UCSD-AML1 (cell line): Measurements from ENCODE around the gene ID2.
A peak's percentile ranks its signal among the peaks of the same experiment; 100 is the strongest.

ENCODE experiments used
- DNase-seq: peaks from one replicate; lab custom pipeline; 2025; ENCODE audit not compliant: unreplicated experiment; lab: John Stamatoyannopoulos, UW

Gene ID2, protein sequence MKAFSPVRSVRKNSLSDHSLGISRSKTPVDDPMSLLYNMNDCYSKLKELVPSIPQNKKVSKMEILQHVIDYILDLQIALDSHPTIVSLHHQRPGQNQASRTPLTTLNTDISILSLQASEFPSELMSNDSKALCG

DNA sequence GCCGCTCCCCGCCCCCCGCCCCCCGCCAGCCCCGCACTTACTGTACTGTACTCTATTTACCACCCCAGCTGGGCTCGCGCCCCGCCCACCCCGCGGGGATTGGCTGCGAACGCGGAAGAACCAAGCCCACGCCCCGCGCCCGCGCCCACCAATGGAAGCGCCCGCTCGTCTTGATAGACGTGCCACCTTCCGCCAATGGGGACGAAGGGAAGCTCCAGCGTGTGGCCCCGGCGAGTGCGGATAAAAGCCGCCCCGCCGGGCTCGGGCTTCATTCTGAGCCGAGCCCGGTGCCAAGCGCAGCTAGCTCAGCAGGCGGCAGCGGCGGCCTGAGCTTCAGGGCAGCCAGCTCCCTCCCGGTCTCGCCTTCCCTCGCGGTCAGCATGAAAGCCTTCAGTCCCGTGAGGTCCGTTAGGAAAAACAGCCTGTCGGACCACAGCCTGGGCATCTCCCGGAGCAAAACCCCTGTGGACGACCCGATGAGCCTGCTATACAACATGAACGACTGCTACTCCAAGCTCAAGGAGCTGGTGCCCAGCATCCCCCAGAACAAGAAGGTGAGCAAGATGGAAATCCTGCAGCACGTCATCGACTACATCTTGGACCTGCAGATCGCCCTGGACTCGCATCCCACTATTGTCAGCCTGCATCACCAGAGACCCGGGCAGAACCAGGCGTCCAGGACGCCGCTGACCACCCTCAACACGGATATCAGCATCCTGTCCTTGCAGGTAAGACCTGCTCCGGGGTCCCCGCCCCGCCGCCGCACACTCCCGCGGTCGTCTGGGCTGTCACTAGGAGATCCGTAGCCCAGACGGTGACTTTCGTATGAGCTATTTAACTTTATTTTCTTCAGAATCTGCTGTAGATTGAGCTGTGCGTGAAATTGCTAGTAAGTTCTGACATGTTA, at the start of gene ID2:
Gene ID2, plus strand, starts transcription at position 271 of the 907 bp plus-strand sequence. Its CDS starts 110 bp downstream, at position 381.
- peak; percentile 99 for DNase-seq

DNA sequence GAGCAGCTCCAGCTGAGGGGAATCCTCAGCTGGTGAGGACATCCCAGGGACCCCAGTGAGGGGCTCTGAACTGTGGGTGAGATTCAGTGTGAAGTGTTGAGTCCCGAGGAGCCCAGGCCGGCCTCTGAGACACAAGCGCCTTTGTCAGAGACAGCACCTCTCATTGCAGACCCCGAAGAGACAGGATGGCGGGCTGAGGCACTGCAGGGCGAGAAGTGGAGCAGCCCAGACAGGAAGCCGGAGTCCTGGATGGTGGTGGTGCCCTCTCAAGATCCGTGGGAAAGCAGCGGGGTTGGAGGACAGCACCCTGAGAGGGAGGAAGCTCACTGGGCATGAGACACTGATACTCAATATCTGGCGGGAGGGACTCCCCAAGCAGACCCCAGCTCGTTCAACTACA, 49.1 kb upstream of the ID2 start:
- no peak for DNase-seq

DNA sequence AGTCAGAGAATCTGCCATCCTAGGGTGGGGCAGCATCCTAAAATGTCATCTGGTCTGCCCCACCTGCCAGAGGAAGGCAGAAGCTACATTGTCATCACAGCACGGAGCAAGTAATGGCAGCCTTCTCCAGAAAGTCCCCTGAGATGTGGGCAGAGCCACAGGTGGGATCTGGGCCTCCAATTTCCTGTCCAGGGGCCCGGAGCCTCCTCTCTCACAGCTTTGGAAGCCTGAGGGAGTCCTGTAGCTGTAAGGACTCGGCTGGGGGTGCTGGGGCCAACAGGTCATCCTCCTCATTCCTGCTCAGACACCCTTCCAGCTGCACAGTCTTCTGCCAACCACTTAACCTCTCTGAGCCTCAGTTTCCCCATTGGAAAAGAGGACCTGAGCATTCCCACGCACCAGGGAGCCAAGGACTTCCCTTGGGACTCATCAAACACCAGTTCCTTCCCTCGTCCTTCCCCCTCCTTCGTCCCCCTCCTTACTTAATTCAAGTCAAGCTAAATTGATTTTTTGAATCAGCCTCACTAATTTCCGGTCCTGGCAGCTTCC, 48.6 kb upstream of the ID2 start:
- no peak for DNase-seq

DNA sequence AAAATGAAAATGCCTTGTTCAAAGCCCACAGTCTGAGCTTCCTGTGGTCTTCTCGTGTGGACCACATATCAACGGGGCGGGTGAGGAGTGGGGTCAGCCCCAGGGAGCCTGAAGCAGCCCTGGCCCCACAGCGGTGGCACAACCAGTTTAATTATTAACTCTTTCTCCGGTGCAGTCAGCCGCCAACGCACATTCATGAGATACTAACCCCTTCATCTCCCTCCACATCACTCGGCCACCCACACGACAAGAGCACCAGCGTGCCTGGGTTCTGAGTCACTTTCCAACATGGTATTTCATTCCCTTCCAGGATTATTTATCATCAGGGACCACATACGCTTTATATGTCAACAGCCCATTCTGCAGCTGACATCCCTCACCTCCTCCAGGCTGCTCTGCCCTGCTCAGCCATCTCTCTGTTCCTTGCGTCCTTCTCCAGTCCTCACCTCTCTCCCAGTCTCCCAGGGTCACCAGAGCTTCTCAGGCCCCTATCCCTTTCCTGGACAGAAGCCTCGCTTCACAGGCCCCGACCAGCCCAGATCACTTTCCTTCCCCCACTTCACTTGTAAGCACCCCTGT, 48.0 kb upstream of the ID2 start:
- no peak for DNase-seq

GRCh38 chr2:8634466-8635172, 47.2 kb upstream of the ID2 start:
- no peak for DNase-seq

GRCh38 chr2:8636041-8636491, 45.8 kb upstream of the ID2 start:
- DNase-seq = no peak

DNA sequence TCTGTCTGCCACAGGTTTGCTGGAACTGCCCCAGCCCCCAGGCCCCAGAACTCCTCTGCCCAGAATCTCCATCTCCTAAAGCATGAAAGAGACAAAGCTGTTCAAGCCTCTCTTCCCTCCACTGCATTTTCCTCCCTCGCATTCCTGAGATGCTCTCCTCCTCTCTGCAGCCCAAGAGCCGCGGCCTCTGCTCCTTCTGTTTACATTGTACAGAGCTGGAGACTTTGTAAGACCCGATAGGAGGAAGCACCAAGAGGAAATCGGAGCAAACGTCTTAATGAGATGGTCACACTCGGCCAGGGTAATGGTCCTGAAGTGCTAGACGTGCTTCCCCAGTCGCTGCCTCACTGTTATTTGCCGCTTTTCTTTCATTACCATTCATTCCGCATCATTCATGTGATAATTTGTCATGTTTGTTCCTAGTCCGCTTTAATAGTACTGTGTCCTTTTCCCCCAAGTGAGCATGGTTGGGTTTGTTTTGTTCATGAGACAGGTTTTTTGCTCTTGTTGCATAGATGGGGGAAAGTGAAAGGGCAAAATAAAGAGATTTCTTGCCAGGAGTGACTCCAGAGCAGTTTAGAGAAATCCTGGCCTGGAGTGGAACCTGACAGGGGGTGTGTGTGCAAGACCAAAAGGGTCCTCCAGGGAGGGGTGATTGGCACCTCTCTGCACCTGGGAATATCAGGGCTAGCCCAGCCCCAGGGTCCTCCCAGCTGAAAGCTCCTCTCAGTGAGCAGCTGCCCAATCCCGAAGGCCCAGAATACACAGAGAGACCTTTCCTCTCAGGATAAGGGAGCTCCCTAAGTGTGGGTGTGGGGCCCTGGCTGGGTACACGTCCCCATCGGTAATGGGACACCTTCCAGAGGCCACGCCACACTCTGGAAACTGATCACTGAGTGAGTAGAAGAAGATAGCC, 44.9 kb upstream of the ID2 start:
- no peak for DNase-seq

DNA sequence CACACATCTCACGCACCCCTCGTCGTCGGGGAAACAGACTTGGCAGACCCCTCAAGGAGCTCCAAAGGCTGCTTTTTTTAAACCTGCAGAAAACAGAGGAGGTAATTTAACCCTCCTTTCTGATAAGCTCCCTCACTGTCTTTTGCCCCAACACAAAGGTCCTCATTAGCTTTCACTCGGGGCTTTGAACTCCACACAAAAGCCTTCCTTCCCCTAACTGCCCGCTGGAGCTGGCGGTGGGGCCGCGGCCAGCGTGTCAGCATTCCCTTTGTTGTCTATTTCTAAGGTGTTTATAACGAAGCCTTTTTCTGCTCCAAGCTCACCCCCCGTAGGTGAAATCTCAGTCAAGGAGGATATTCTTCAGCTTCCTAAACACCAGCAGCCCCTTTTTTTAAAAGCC, 43.5 kb upstream of the ID2 start:
- DNase-seq = no peak

DNA sequence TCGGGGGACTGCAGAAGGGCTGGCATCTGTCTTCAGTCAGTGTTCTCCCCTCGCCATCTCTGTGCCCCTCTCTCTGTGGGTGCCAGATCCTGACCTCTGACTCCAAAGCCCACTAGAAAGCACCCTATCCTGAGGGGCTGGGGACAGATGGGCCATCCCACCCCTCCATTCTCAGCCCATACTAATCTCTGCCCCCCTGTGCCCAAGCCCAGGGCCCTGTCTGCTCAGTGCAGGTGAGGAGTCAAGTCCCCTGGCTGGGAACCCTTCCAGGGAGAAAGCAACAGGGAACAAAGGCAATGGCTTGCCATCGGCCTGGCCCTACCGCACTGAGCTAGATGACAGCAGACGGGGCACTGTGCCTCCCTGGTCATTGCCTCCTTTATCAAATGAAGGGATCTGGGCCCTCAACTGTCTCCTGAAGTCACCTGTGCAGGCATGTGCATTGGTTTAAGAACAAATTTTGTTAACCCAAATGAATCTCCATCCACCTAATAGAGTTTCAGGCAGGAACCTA, 42.7 kb upstream of the ID2 start:
- DNase-seq = no peak

DNA sequence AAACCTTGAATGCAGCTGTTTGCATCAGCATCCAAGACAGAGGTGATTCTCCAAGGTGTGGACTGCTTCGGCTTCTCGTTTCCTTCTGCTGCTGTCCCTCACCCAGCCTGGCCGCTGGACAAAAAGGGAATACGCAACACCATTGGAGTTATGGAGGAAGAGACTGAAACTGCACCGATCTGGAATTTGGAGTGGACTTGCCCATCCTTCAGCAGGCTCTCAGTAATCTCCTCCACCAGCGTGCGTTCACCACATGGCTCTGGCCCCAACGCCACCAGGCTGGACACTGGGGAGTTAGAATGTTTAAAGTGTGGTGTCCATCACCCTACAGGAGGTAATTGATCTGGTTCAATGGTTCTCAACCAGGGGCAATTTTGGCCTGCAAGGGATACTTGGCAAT, 41.4 kb upstream of the ID2 start:
- no peak for DNase-seq

- no peak for DNase-seq
Observed at GRCh38 chr2:8641301-8641965, 40.4 kb upstream of the ID2 start.

GRCh38 chr2:8642366-8643068, 39.3 kb upstream of the ID2 start:
- no peak for DNase-seq

DNA sequence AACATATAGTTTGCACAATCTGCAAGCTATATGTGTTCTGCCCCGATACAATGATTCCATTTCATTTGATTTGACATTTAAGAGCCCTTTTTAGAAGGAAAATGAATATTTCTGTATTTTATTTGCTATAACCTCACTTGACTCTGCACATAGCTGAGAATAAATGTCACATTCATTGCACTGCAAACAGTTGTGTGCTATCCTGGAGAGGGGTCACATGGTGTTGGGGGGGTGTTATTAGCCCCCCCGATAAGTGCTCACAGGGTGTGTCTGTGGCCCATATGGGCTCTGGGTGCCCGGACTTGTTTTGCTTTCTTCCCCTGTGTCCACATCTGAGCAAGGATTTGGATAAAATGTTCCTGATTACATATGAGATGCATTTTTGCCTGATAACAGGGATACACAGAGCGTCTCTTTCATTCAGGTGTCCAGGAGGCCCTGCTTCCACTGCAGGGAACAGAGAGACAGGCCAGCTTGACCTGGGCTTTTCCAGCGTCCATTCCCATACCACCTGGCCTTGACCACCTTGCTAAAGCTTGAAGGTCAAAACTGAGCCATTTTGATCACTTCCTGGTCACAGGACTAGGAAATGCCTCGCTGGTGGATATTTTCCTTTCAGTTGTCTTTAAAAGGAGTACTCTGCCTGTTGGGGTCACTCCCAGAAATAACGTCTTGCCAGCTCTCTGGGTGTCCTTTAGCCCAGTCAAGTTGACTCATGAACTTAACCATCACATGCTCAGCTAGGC, 38.4 kb upstream of the ID2 start:
- no peak for DNase-seq

DNA sequence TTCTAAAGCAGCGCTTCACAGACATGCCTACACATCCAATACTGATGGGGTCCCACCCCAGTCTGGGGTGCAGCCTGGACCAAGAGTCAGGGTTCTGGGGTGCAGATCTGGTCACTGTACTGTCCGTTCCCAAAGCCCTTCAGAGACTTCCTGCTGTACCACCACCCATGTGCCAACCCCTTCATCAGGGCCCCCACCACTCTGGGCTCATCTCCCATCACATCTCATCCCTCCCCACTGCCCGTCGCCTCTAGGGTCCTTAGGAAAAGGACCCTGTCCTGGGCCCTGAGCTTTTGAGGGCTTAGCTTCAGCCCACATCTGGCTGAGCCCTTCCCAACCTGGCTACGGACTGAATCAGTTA, 37.9 kb upstream of the ID2 start:
- DNase-seq = no peak

DNA sequence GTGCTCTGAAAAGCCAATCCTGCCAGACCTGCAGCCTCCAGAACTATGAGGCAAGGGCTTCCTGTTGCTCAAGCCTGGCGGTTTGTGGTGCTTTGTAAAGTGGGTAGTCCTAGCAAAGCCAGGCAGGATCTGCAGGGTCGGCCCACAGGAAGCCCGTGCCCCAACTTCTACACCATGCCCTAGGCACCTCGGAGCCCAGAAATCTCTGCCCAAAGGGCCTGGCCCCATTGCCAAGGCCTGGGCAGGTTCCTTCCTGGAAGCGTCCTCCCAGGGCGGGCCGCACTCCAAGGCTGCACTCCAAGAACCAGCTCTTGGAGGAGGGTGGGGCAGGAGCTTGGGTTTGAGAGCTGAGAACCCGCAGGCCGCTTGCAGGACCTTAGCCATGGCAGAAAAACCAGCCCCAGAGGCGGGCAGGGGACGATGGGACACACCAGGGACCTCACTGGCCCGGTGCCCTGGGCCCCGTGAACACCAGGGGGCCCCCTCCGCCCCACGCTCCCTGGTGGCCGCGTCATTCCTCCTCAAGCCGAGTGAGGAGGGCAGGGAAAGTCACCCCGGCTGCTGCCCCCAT, 37.2 kb upstream of the ID2 start:
- peak; percentile 69 for DNase-seq

DNA sequence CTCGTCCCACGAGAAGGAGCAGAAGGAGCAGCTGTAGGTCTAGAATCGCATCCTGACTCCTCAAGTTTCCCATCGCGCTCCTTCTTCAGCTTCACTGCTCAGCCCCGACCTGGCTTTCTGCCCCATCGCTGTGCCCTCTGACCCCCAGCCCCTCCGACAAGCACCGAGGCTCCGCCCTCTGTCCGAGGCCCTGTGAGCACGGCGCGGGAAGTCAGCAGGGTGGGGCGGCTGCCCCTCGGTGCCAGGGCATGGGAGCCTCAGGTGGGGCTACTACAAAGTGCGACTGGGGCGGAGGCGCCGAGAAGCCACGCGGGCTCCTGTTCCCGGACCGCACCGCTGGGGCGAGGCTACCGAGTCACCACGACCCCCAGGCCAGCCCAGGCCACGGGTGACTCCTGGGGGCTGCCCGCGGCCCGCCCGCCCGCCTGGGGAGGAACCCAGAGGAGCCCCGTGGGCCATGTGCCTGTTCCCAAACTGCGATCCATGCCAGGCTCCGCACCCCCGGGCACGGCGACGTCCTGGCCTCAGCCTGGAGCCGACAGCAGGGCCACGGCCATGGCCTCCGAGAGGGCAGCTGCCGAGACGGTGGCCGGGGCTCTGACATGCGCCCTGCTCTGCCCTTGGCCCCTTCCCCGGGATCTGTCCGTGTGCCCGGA, 36.6 kb upstream of the ID2 start:
- no peak for DNase-seq

- no peak for DNase-seq
Observed at GRCh38 chr2:8646731-8647461, 35.0 kb upstream of the ID2 start.
